ENCODE measurements around the gene CDKN1A.
A peak's percentile ranks its signal among the peaks of the same experiment; 100 is the strongest.

CDKN1A gene

DNA sequence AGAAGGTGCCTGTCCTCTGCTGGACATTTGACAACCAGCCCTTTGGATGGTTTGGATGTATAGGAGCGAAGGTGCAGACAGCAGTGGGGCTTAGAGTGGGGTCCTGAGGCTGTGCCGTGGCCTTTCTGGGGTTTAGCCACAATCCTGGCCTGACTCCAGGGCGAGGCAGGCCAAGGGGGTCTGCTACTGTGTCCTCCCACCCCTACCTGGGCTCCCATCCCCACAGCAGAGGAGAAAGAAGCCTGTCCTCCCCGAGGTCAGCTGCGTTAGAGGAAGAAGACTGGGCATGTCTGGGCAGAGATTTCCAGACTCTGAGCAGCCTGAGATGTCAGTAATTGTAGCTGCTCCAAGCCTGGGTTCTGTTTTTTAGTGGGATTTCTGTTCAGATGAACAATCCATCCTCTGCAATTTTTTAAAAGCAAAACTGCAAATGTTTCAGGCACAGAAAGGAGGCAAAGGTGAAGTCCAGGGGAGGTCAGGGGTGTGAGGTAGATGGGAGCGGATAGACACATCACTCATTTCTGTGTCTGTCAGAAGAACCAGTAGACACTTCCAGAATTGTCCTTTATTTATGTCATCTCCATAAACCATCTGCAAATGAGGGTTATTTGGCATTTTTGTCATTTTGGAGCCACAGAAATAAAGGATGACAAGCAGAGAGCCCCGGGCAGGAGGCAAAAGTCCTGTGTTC lies 1.3 kb upstream of the CDKN1A start:
- DNase-seq (ENCODE audit: low read depth in 2 of 3, low spot score in 2 of 3): no peak

DNA sequence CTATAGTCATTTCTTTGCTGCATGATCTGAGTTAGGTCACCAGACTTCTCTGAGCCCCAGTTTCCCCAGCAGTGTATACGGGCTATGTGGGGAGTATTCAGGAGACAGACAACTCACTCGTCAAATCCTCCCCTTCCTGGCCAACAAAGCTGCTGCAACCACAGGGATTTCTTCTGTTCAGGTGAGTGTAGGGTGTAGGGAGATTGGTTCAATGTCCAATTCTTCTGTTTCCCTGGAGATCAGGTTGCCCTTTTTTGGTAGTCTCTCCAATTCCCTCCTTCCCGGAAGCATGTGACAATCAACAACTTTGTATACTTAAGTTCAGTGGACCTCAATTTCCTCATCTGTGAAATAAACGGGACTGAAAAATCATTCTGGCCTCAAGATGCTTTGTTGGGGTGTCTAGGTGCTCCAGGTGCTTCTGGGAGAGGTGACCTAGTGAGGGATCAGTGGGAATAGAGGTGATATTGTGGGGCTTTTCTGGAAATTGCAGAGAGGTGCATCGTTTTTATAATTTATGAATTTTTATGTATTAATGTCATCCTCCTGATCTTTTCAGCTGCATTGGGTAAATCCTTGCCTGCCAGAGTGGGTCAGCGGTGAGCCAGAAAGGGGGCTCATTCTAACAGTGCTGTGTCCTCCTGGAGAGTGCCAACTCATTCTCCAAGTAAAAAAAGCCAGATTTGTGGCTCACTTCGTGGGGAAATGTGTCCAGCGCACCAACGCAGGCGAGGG lies 594 bp upstream of the CDKN1A start:
- DNase-seq (ENCODE audit: low read depth in 2 of 3, low spot score in 2 of 3): no peak

DNA sequence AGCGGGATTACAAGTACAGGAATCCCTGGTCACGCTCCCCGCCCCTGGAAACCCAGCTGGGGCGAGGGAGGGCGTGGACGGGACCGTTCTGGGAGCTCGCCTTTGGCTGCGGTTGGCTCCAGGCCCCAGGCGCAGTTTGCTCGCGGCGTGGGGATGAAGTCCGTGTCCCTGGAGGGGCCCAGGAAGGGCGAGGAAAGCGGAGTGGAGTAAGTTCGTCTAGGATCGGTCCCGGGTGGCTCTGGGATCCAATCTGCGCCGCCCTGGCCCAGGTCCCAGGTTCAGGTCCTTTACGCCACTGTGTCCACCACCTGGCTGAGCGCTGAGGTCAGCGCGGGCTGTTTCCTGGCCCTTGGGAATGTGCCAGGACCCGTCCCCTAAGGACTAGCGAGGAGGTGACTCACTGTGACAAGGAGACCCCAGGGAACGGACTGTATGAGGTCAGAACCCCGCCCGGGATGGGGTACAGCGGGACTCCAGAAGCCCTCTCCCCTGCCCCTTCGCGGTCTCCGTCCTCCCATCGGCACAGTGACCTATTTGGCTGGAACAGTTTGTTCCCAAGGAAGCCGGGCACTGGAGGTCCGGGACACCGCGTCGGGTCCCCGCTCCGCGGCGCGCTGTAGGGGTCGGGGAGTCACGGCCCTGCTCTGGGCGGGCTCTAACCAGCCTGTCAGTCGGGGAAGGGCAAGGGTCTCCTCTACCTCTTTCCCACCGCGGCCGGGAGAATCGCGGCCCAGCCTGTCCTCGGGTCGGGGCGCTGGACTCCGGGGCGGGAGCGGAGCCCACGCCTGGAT lies 724 bp downstream of the CDKN1A start:
- no peak for DNase-seq (ENCODE audit: low read depth in 2 of 3, low spot score in 2 of 3)

DNA sequence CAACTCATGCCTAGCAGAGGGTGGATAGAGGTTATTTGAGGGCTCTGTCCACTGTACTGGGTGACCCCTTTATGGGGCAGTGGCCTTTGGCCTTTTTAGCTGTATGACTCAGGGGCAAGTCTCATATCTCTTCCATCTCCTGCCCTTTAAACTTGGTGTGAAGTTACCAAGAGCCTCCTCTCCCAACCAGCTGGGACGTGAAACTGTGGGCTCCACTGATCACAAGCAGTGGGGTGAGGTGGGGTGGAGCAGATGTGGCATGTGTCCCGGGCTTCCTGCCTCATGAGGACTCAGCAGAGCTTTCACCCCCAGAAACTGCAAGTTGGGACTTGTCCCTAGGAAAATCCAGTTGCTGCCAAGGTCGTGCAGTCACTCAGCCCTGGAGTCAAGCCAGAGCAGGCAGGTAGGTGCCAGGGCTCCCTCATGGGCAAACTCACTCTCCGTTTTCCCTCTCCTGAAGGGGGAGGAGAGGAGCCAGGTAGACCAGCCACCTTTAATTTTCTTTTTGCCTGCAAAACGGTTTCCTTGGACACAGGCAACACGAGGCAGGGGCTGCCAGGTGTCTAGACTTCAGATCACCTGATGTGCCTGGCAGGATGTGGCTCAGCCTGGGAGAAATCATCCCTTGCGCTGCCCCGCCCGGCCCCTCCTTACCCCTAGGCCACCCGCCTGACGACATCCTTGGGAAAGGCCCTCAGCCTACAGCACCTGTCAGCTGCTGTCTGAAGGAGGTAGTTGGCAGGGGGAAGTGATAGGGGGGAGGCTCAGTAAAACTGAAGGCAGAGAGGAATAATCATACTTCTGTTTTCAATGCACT lies 4.0 kb downstream of the CDKN1A start:
- DNase-seq (ENCODE audit: low read depth in 2 of 3, low spot score in 2 of 3): peak in 1 of 3 experiments; percentile 38

DNA sequence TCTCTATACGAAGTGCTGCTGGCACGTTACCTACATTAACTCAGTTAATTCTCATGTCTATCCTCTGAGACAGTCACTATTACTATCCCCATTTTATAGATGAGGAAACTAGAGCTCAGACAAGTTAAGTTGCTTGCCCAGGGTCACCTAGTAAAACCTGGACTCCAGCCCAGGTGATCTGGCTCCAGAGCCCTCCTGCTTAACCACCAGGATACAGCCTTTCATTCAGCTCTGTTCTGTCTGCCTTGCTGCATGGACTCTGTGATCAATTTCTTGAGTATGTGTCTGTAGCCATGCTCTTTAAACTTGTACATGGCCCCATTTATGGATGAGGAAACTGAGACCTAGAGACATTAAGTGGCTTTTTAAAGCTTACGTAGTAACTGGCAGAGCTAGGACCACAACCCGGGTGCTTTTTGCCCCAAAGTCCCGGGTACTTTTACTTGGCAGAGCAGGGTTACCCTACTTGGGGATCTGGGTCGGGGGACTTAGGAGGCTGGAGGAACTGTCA lies 4.7 kb downstream of the CDKN1A start:
- no peak for DNase-seq (ENCODE audit: low read depth in 2 of 3, low spot score in 2 of 3)

DNA sequence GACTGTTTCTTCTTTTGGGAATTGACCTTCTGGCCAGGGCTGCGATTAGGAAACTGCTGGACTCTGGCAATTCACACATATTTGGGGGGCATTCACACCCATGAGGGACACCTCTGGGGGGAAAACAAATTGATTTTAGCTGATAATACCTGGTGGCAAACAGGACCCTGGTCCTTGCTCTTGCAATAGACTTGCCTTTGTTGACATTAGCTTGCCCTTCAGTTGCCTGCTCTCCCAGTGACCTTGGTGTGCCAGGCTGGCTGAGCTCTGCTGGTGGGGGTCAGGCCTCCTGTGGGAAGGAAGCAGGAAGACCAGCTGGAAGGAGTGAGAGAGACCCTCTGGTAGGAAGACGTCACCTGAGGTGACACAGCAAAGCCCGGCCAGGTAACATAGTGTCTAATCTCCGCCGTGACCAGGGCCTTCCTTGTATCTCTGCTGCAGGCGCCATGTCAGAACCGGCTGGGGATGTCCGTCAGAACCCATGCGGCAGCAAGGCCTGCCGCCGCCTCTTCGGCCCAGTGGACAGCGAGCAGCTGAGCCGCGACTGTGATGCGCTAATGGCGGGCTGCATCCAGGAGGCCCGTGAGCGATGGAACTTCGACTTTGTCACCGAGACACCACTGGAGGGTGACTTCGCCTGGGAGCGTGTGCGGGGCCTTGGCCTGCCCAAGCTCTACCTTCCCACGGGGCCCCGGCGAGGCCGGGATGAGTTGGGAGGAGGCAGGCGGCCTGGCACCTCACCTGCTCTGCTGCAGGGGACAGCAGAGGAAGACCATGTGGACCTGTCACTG lies 5.3 kb downstream of the CDKN1A start:
- DNase-seq (ENCODE audit: low read depth in 2 of 3, low spot score in 2 of 3): no peak

DNA sequence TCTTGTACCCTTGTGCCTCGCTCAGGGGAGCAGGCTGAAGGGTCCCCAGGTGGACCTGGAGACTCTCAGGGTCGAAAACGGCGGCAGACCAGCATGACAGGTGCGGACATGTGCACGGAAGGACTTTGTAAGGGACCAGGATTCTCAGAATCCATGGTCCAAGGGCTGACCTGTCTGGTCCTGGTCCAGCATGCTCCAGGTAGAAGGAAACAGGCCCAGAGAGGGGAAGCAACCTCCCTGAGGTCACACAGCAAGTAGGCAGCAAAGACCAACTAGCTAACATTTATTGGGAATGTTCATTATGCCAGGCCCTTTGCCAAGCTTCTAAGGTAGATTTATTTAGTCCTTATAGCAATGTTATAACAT lies 5.9 kb downstream of the CDKN1A start:
- DNase-seq (ENCODE audit: low read depth in 2 of 3, low spot score in 2 of 3): no peak

DNA sequence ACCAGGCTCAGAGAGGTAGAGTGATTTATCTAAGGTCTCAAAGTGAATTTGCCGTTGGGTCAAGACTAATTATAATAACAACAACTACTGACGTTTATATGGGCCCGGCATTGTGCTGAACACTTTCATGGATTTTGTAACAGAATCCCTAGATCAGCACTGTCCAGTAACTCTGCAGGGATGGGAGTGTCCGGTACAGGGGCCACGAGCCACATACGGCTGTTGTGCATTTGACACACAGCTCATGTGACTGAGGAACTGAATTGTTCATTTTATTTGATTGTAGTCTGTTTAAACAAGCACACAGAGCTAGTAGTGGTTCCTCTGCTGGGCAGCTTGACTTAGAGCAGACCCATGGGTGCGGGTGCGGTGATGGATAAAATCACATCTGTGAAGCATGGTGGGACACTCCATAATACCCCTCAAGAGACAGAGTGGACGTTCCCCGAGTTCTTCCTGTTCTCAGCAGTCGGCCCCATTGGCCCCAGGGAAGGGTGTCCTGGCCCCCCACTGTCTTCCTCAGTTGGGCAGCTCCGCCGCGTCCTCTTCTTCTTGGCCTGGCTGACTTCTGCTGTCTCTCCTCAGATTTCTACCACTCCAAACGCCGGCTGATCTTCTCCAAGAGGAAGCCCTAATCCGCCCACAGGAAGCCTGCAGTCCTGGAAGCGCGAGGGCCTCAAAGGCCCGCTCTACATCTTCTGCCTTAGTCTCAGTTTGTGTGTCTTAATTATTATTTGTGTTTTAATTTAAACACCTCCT lies 6.8 kb downstream of the CDKN1A start:
- no peak for DNase-seq (ENCODE audit: low read depth in 2 of 3, low spot score in 2 of 3)

DNA sequence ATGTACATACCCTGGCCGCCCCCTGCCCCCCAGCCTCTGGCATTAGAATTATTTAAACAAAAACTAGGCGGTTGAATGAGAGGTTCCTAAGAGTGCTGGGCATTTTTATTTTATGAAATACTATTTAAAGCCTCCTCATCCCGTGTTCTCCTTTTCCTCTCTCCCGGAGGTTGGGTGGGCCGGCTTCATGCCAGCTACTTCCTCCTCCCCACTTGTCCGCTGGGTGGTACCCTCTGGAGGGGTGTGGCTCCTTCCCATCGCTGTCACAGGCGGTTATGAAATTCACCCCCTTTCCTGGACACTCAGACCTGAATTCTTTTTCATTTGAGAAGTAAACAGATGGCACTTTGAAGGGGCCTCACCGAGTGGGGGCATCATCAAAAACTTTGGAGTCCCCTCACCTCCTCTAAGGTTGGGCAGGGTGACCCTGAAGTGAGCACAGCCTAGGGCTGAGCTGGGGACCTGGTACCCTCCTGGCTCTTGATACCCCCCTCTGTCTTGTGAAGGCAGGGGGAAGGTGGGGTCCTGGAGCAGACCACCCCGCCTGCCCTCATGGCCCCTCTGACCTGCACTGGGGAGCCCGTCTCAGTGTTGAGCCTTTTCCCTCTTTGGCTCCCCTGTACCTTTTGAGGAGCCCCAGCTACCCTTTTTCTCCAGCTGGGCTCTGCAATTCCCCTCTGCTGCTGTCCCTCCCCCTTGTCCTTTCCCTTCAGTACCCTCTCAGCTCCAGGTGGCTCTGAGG lies 7.6 kb downstream of the CDKN1A start:
- DNase-seq (ENCODE audit: low read depth in 2 of 3, low spot score in 2 of 3): no peak

DNA sequence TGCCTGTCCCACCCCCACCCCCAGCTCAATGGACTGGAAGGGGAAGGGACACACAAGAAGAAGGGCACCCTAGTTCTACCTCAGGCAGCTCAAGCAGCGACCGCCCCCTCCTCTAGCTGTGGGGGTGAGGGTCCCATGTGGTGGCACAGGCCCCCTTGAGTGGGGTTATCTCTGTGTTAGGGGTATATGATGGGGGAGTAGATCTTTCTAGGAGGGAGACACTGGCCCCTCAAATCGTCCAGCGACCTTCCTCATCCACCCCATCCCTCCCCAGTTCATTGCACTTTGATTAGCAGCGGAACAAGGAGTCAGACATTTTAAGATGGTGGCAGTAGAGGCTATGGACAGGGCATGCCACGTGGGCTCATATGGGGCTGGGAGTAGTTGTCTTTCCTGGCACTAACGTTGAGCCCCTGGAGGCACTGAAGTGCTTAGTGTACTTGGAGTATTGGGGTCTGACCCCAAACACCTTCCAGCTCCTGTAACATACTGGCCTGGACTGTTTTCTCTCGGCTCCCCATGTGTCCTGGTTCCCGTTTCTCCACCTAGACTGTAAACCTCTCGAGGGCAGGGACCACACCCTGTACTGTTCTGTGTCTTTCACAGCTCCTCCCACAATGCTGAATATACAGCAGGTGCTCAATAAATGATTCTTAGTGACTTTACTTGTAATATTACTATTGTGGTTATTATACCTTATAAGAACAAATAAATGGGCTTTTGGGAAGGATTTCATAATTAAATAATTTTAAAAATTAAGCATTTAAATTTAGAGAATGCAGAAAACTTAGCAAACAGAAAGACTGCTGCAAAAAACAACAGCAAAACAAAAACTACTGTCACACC lies 8.4 kb downstream of the CDKN1A start:
- no peak for DNase-seq (ENCODE audit: low read depth in 2 of 3, low spot score in 2 of 3)

DNA sequence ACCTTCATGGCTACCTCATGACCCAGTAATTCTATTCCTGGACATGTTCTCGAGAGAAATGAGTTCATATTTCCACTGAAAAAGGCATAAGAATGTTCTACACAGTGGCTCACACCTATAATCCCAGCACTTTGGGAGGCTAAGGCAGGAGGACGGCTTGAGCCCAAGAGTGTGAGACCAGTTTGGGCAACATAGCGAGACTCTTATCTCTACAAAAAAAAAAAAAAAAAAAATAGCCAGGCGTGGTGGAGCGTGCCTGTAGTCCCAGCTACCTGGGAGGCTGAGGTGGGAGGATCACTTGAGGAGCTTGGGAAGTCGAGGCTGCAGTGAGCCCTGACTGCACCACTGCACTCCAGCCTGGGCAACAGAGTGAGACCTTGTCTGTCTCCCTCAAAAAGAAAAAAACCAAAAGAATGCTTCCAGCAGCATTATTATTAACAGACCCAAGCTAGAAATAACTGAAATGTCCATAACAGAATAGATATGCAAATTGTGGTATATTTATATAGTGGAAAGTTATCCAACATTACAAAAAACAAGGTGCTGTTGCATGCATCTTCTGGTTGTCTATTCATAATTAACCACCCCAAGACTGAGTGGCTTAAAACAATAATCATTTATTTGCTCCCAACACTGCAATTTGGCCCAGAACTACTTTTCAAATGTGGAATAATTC lies 9.7 kb downstream of the CDKN1A start:
- no peak for DNase-seq (ENCODE audit: low read depth in 2 of 3, low spot score in 2 of 3)

DNA sequence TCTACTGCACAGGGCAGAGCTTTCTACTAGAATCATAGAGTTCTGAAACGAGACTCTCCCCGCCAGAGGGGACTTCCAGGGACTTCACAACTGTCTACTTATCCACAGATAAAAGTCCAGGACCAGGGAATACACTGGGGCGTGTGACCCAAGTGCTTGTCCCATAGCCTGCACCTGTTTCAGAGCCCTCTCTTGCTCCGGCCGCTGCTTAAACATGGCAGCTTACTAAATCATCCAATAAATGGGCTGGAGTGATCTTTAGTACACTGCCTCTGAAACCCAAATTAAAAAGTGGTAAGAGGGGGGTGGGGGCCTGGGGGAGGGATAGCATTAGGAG lies 10.2 kb downstream of the CDKN1A start:
- no peak for DNase-seq (ENCODE audit: low read depth in 2 of 3, low spot score in 2 of 3)

DNA sequence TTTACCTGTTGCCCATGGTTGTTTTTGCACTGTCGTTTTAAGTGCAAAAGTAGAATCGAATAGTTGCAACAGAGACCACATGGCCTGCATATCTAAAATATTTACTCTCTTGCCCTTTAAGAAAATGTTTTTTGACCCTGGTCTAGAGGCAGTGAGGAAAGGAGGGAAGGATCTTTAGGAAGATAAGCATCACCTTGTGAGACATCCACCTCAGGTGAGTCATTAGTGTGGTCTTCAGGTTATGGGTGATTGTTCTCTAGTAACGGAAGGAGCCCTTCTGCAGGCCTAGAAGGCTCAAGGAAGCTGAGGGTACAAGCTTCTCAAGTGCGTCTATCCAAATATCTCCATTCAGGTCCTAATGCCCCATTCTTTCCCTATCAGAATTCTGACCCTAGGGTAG lies 12.5 kb downstream of the CDKN1A start:
- DNase-seq (ENCODE audit: low read depth in 2 of 3, low spot score in 2 of 3): no peak

DNA sequence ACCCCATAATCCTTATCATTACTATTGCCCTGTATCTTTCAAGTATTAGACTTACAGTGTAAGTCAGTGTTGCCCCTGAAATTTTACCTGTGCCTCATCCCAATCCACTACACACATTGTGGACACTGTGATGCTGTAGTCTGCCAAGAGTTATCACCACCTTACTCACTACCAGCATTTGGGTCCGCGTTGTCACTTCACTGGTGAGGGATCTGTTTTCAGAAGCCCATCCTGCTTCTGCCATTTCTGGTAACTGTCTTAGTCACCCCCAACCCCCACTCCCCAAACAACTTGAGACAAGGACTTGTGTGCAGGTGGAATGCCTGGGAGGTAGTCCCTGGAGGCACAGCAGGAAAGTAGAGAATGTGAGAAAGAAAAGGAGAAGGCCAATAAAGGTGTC lies 13.1 kb downstream of the CDKN1A start:
- no peak for DNase-seq (ENCODE audit: low read depth in 2 of 3, low spot score in 2 of 3)

DNA sequence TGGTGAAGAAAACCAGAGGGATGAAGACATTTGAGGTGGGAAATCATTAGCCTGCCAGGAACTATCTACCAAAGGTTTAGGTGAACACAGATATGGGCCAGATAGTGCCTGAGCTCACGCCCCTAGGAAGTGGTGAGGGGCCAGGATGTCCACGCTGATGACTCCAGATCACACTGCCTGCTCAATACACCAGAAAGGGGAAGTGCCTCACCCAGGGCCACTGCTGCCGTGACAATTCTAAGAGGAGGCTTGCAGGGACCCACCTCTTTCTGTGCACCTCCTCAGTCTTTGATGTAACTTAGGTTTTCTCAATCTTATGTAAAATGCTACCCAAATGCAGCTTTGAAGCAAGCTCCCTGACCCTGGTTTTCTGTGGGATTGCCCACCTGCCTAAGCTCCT lies 13.7 kb downstream of the CDKN1A start:
- DNase-seq (ENCODE audit: low read depth in 2 of 3, low spot score in 2 of 3): no peak

DNA sequence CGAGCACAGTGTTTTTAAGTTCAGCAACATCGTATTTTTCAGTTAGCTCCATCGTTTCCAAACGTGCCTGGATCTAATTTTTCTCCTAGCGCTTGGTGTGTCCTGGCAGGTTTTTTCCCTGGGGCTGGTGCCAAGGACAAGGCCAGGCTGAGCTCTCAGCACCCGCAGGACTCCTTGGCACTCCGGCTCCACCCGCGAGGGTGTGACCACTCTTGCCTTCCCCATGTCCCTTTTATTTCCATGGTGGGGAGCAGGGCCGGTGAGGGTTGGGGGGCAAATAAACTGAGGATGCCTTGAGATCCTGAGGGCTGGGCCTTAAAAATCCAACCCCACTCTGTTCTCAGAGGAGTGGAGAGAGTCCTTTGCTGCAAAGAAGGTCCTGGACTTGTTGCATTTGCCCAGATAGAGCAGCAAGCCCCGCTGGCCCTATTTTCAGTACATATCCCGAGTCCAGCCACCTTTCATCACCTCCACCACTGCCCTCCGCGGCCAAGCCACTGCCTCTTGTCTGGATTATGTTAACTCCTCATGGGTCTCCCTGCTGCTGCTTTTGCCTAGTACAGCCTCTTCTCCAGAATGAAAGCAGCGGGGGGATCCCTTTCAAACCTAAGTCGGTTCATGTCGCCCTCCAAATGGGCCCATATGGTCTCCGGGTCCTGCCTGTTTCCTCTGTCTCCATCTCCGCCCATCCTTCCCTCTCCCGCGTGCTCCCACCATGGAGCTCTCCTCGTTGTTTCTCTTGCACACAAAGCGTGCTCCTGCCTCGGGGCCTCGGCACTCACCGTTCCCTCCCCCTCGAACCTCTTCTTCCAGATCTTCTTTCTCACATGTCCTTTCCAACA lies 14.6 kb downstream of the CDKN1A start:
- no peak for DNase-seq (ENCODE audit: low read depth in 2 of 3, low spot score in 2 of 3)

DNA sequence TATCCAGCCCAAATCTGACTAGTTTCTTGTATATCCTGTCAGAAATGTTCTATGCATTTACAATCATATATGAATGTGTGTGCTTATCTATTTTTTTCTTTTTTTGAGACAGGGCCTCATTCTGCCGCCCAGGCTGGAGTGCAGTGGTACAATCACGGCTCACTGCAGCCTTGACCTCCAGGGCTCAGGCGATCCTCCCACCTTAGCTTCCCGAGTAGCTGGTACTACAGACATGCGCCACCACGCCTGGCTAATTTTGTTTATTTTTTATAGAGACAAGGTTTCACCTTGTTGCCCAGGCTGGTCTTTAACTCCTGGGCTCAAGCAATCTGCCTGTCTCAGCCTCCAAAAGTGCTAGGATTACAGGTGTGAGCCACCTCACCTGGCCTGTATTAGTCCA lies 16.1 kb downstream of the CDKN1A start:
- no peak for DNase-seq (ENCODE audit: low read depth in 2 of 3, low spot score in 2 of 3)
